PFSK-1 (cell line): ENCODE results near the gene RUNX3.

Experiments
- POLR2AphosphoS5 ChIP-seq: IDR thresholded peaks from 2 replicates; pipeline ENCODE4 v1.6.1; 2012; ENCODE audit warnings: low read depth, mild to moderate bottlenecking, control low read depth, low read length, moderate library complexity
- REST ChIP-seq, 2 experiments: IDR thresholded peaks; 2 replicates each; pipeline versions ENCODE4 v1.6.1 to v1.8.0; 2011 to 2012; ENCODE audit warnings: low read depth in 2 of 2, low read length in 2 of 2, control low read depth in 1 of 2, inconsistent platforms in 1 of 2, mild to moderate bottlenecking in 1 of 2, moderate library complexity in 1 of 2; ENCODE audit not compliant: insufficient read depth in 1 of 2
- SIN3A ChIP-seq: IDR thresholded peaks from 2 replicates; pipeline ENCODE4 v1.6.1; 2012; ENCODE audit warnings: mild to moderate bottlenecking, low read length, moderate library complexity, borderline replicate concordance; ENCODE audit not compliant: insufficient read depth
- TAF1 ChIP-seq: IDR thresholded peaks from 2 replicates; pipeline ENCODE4 v1.6.1; 2012; ENCODE audit warnings: low read length, control low read depth, borderline replicate concordance; ENCODE audit not compliant: insufficient read depth

GRCh38 chr1:24929398-24930259, 447 bp downstream of the RUNX3 start:
- TF ChIP-seq POLR2AphosphoS5 (no peak), REST (IDR thresholded peaks at IDR 0.05; ENCODE audit: insufficient read depth in 1 of 2, low read depth in 2 of 2, low read length in 2 of 2) (no peak), SIN3A (no peak), TAF1 (no peak)
